IPS-18c (cell line): ENCODE measurements around the gene PTGER1.
"Not testable (repeated sequence)": the region's sequence is repeated elsewhere in the genome, so short reads cannot be mapped to it uniquely, and the experiment has no call there.

Source experiments
- H3K4me3 ChIP-seq: 2 replicates; pipeline ENCODE4 v1.7.0; 2013; ENCODE audit warnings: low read depth, mild to moderate bottlenecking, low read length, moderate library complexity; ENCODE audit not compliant: insufficient read depth
- H3K9me3 ChIP-seq: one replicate; pipeline ENCODE4 v1.6.1; 2013; ENCODE audit warnings: mild to moderate bottlenecking, low read length, moderate library complexity; ENCODE audit not compliant: control insufficient read depth, insufficient read depth

The PTGER1 gene

DNA sequence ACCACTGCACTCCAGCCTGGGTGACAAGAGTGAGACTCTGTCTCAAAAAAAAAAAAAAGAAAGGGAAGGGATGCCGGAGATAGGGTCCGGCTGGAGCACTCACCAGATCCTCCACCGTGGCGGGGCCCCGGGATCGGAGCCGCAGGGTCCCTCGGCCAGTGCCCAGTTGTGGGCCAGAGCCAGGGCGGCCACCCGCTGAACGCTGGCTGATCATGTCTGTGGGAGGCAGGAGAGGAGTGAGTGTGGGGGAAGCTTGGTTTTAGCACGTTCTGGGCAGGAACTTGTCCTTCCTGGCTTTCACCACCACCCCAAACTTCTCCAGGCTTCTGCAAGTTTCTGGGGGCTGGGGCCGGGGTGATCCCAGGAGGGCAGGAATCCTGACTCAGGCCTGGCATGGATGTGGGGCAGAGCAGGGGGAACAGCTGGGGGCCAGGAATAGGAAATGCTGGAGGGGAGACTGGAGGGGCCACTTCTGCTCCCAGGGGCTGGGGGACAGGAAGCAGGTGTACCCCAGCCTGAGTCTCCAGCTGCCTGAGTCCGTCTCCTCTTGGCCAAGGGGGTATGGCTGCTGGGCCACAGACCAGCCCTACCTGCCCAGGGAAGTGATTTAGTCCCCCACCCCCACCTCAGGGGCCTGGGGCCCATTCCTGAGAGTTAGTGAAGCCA, 4.3 kb upstream of the PTGER1 start:
- no peak overlapping the region for H3K4me3 ChIP-seq
- no peaks in the 10 kb centered on the region for H3K9me3 ChIP-seq

DNA sequence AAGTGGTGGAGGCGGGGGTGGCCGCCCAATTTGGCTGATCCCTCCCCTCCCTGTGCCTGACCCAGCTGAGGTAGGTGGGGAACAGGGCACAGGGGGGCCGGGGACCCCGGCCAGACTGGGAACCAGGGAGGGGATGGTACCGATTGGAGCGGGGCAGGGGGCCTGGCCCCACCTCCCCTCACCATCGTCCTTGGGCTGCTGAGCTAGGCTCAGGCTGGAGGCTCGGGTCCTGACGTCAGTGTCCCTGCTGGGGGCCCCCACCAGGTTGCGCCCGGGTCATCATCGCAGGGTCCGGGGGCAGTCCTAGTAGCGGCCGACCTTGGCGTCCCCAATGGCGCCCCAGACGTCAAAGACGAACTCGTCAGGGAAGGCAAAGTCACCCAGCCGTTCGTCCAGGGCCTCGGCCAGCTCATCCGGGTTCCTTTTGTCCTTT, 3.0 kb upstream of the PTGER1 start:
- no peak overlapping the region for H3K4me3 ChIP-seq
- no peaks in the 10 kb centered on the region for H3K9me3 ChIP-seq

GRCh38 chr19:14477418-14478112, 2.4 kb upstream of the PTGER1 start:
- H3K9me3 ChIP-seq, result no peaks in the 10 kb centered on the region
- H3K4me3 ChIP-seq, result no peak overlapping the region

GRCh38 chr19:14476673-14477401, 1.7 kb upstream of the PTGER1 start:
- Histone ChIP-seq H3K9me3 (no peaks in the 10 kb centered on the region), H3K4me3 (no peak overlapping the region)

DNA sequence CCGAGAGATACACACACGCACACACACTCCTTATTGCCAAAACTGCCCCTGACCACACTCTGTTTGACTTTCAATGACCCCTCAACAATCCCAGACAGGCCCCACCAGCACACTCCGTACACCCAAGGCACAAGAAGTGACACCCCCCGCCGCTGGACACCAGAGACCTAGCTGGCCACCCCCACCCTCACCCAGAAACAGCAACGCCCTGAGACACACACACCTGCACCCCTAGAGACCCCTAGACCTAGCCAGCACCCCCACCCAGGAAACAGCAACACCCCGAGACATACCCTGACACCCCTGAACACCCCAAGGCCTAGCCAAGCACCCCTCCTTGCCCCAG, 1.1 kb upstream of the PTGER1 start:
- H3K9me3 ChIP-seq, result no peaks in the 10 kb centered on the region
- H3K4me3 ChIP-seq, result no peak overlapping the region

DNA sequence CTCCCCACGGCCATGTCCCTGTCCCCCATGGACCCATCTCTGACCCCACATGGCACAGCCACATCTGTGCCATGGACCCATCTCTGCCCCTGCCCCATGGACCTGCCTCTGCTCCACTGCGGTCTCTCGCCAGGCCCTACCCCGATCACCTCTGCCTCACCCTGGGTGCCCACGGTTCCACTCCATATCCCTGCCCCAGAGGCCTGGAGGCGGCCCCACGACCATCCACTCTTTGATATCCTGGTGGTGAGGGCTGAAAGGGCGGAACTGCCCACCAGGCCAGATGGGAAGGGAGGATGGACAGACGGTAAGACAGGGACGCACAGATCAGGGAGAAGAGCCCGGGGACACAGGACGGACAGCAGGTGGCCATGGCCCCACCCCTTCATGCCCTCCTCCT, 327 bp downstream of the PTGER1 start:
- Histone ChIP-seq H3K9me3 (no peaks in the 10 kb centered on the region), H3K4me3 (peak overlapping the region; percentile 3; the same call in 1 of the 2 replicates)

DNA sequence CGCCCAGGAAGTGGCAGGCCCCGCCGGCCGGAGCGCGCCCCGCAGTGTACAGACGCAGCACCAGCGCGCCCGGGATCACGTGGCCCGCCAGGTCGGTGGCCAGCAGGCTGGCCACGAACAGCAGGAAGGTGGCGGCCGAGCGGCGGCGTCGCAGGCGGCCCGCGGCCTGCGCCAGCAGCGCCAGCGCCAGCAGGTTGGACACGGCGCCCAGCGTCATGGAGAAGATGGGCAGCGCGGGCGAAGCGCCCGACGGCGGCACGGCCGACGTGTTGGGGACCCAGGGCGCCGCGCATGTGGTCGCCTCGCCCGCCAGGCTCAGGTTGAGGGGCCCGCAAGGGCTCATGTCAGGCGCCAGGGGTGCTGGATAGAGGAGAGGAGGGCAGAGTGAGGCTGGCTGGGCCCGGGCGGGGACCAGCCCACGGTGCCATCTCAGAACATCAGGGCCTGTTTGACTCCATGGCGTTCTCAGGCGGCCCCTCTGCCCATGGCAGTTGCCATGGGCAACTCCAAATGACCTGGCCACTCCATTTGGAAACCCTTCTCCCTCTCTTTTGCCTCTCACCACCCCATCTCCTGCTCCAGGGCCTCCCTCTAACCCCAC, 1.1 kb downstream of the PTGER1 start:
- Histone ChIP-seq H3K9me3 (no peaks in the 10 kb centered on the region), H3K4me3 (no peak overlapping the region)

GRCh38 chr19:14473073-14473977, 1.8 kb downstream of the PTGER1 start:
- H3K9me3 ChIP-seq, result no peaks in the 10 kb centered on the region
- peak overlapping the region; percentile 52; the same call in 1 of the 2 replicates for H3K4me3 ChIP-seq

DNA sequence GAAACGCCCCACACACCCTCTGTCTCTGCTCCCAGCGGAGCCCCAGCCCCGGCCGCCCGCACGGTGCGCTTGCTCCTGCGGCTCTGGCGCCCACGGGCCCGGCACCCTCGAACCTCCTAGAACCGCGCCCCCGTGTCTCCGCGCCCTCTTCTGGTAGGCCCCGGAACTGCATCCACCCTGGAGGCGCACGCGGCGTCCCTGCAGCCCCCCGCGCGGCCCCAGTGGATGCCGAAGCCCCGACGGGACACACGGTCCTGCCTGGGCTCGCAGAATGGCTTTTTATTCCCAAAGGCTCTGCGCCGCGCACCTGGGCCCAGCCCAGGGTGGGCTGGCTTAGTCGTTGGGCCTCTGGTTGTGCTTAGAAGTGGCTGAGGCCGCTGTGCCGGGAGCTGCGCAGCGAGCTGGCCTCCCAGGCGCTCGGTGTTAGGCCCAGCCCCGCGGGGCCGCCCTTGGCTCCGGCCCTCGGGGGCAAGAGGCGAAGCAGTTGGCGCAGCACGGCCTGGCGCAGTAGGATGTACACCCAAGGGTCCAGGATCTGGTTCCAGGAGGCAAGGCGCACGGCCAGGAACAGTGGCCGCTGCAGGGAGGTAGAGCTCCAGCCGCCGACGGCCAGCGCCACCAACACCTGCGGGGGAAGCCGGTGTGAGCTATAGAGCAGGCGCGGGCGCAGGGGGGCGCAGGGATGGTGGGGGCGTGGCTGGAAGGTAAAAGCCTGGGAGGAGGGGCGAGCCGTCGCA, 2.8 kb downstream of the PTGER1 start:
- Histone ChIP-seq H3K4me3 (peak overlapping the region; percentile 52), H3K9me3 (no peaks in the 10 kb centered on the region)

DNA sequence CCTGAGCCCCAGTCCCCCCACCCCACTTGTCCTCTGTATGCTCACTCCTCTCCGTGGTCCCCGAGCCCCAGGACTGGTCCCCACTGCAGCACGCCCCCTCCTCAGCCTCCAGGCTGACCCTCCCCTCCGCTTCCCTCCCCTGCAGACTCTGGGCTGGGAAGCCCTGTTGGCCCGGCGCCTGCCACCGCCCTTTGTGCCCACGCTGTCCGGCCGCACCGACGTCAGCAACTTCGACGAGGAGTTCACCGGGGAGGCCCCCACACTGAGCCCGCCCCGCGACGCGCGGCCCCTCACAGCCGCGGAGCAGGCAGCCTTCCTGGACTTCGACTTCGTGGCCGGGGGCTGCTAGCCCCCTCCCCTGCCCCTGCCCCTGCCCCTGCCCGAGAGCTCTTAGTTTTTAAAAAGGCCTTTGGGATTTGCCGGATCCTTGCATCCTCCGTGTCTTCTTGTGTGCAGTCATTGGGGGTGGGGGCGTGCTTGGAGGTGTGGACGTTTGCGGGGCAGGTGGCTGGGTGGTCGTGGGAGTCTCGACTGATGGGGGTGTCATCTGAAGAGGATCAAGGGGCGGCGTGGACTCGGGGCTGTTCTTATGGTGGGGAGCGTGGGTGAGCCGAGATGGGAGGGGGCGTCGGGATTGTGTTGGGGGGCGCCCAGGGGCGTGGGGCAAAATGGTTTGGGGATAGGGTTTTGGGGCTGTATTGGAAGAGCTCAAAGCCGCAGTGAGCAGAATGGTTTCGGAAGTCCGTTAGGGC, 3.5 kb downstream of the PTGER1 start:
- Histone ChIP-seq H3K9me3 (no peaks in the 10 kb centered on the region), H3K4me3 (no peak overlapping the region; the same call in 1 of the 2 replicates)

DNA sequence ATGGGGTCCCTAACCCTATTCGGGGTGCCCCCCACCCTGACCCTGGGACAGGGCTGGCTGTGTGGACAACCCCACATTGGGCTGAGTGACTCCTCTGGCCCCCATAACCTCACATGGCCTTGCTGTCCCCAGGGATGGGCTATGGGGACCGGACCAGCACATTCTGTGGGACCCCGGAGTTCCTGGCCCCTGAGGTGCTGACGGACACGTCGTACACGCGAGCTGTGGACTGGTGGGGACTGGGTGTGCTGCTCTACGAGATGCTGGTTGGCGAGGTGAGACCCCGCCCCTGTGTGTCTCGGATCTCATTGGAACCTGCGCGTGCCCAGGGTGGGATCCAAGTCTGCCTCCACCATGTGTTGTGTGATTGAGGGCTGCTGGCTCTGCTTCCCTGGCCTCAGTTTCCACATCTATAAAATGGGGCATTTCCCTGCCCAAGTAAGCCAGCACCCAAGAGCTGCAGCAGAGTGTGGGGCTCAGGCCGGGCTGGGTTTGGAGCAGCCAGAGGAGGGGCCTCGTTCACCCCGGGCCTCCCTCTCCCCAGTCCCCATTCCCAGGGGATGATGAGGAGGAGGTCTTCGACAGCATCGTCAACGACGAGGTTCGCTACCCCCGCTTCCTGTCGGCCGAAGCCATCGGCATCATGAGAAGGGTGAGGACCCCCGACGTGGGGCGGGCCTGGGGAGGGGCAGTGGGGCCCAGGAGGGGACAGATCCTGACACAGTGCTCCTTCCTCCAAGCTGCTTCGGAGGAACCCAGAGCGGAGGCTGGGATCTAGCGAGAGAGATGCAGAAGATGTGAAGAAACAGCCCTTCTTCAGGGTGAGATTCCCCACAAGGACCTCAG, 4.9 kb downstream of the PTGER1 start:
- Histone ChIP-seq H3K4me3 (no peak overlapping the region), H3K9me3 (no peaks in the 10 kb centered on the region)

DNA sequence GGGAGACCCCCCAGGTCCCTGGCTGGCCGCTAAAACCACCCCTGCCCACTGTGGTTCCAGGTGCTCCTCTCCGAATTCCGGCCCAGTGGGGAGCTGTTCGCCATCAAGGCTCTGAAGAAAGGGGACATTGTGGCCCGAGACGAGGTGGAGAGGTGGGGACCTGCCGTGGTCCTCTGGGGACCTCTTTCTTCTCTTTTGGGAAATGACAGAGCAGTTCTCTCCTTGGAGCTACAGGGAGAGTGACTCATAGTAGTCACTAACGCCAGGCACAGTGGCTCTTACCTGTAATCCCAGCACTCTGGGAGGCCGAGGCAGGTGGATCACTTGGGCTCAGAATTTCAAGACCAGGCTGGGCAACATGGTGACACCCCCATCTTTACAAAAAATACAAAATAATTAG, 7.3 kb downstream of the PTGER1 start:
- no peaks in the 10 kb centered on the region for H3K9me3 ChIP-seq
- no peak overlapping the region for H3K4me3 ChIP-seq

- Histone ChIP-seq H3K4me3 (no peak overlapping the region), H3K9me3 (no peaks in the 10 kb centered on the region)
Observed at GRCh38 chr19:14467391-14467790, 7.8 kb downstream of the PTGER1 start.

- H3K4me3 ChIP-seq, result no peak overlapping the region
- no peaks in the 10 kb centered on the region for H3K9me3 ChIP-seq
Observed at GRCh38 chr19:14463747-14464146, 11.4 kb downstream of the PTGER1 start.

DNA sequence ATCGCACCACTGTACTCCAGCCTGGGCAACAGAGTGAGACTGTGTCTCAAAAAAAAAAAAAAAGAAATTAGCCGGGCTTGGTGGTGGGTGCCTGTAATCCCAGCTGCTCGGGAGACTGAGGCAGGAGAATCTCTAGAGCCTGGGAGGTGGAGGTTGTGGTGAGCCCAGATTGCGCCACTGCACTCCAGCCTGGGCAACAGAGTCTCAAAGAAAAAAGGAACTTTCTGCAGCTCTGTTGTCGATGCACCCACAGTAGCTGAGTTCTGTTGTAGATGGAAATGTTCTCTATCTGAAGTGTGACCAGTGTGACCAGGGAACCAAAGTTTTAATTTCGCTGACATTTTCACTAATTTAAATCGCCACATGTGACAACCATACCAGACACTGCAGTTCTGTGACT, 12.8 kb downstream of the PTGER1 start:
- not testable (repeated sequence) for H3K4me3 ChIP-seq, H3K9me3 ChIP-seq
